Mesendoderm (in vitro differentiated cells): ENCODE results near the gene FAF1.
"Not testable (repeated sequence)": the region's sequence is repeated elsewhere in the genome, so short reads cannot be mapped to it uniquely, and the experiment has no call there.

Experiments
- DNase-seq: peaks from one replicate; pipeline ENCODE4 v3.0.0; 2013
- H2AK5ac ChIP-seq: 2 replicates; pipeline ENCODE4 v1.6.1; 2013; ENCODE audit warnings: low read length, inconsistent platforms
- H2BK120ac ChIP-seq: 2 replicates; pipeline ENCODE4 v1.6.1; 2013; ENCODE audit warnings: low read depth, mild to moderate bottlenecking, low read length, moderate library complexity, mixed read lengths
- H2BK15ac ChIP-seq: replicated peaks from 2 replicates; pipeline ENCODE4 v1.6.1; 2013; ENCODE audit warnings: low read depth, mild to moderate bottlenecking, moderate library complexity
- H2BK5ac ChIP-seq: 2 replicates; pipeline ENCODE4 v1.6.1; 2013; ENCODE audit warnings: low read length, inconsistent platforms
- H3K18ac ChIP-seq: 2 replicates; pipeline ENCODE4 v1.6.1; 2013; ENCODE audit warnings: mild to moderate bottlenecking, low read length, mixed read lengths
- H3K23ac ChIP-seq: one replicate; pipeline ENCODE4 v1.6.1; 2013; ENCODE audit warnings: low read length
- H3K27ac ChIP-seq: 2 replicates; pipeline ENCODE4 v1.5.1; 2013; ENCODE audit warnings: low read depth, mild to moderate bottlenecking, inconsistent platforms, low read length, moderate library complexity
- H3K27me3 ChIP-seq: 2 replicates; pipeline ENCODE4 v1.6.1; 2013; ENCODE audit warnings: low read length, control low read depth, mild to moderate bottlenecking, inconsistent platforms; ENCODE audit not compliant: insufficient read depth, poor library complexity
- H3K36me3 ChIP-seq: 2 replicates; pipeline ENCODE4 v1.6.1; 2013; ENCODE audit warnings: low read length, inconsistent platforms; ENCODE audit not compliant: control insufficient read depth, insufficient read depth
- H3K4ac ChIP-seq: one replicate; pipeline ENCODE4 v1.6.1; 2013; ENCODE audit warnings: low read depth, mild to moderate bottlenecking, low read length, moderate library complexity
- H3K4me1 ChIP-seq: 2 replicates; pipeline ENCODE4 v1.6.1; 2013; ENCODE audit warnings: low read depth, low read length, inconsistent platforms; ENCODE audit not compliant: control insufficient read depth
- H3K4me2 ChIP-seq: 2 replicates; pipeline ENCODE4 v1.6.1; 2013; ENCODE audit warnings: low read length
- H3K4me3 ChIP-seq: 2 replicates; pipeline ENCODE4 v1.5.1; 2013; ENCODE audit warnings: mild to moderate bottlenecking, low read length
- H3K56ac ChIP-seq: one replicate; pipeline ENCODE4 v1.6.1; 2013; ENCODE audit warnings: low read length
- H3K79me1 ChIP-seq: 2 replicates; pipeline ENCODE4 v1.6.1; 2013; ENCODE audit warnings: low read length, inconsistent platforms
- H3K79me2 ChIP-seq: 2 replicates; pipeline ENCODE4 v1.6.1; 2013; ENCODE audit warnings: mild to moderate bottlenecking, low read length; ENCODE audit not compliant: control insufficient read depth, insufficient read depth
- H3K9ac ChIP-seq: 2 replicates; pipeline ENCODE4 v1.6.1; 2013; ENCODE audit warnings: low read length, inconsistent platforms
- H4K5ac ChIP-seq: one replicate; pipeline ENCODE4 v1.6.1; 2013; ENCODE audit warnings: low read length
- H4K8ac ChIP-seq: one replicate; pipeline ENCODE4 v1.6.1; 2013; ENCODE audit warnings: low read depth, mild to moderate bottlenecking, control low read depth, low read length, moderate library complexity
- WGBS: extraction: QIAGEN DNeasy Blood & Tissue Kit; methylation state at CpG from one replicate; pipeline ENCODE4 v1.1.7; 2013; ENCODE audit warnings: low lambda C conversion rate, missing lambda C conversion rate; ENCODE audit not compliant: insufficient coverage; ENCODE audit errors: extremely low coverage; 5-methylcytosine and 5-hydroxymethylcytosine counted together

Gene FAF1

DNA sequence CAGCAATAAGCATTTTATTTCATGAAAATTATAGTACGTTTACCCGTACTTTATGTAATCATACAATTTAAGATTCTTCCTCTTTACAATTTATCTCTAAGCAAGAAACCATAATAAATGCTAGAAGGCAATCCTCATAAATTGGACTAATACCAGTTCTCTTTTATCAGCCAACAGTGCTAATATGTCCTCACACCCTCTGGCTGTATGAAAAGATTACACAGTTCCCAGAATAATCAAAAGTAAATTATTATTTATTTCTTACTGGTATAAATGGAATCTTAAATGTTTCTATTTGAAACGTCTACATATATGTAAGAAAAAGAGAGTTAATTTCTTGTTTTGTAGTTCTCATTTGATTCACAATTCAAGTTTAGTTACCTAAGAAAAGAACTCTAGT is 6.9 kb upstream of the FAF1 start:
- WGBS: no CpG with 5 or more reads among the region's 3 CpGs
- Histone ChIP-seq H3K56ac (no peak overlapping the region), H2AK5ac (no peak overlapping the region), H3K4ac (no peak overlapping the region), H3K4me3 (no peak overlapping the region), H3K27me3 (peaks cover 11% of the 10 kb centered on the region), H3K23ac (no peak overlapping the region), H2BK120ac (no peak overlapping the region), H3K18ac (no peak overlapping the region), H3K4me1 (no peaks in the 10 kb centered on the region), H3K79me1 (no peaks in the 10 kb centered on the region), H4K5ac (no peak overlapping the region), H4K8ac (no peak overlapping the region), H3K27ac (no peak overlapping the region), H2BK5ac (no peak overlapping the region), H2BK15ac (no peak overlapping the region), H3K9ac (no peak overlapping the region), H3K79me2 (no peaks in the 10 kb centered on the region), H3K4me2 (no peak overlapping the region), H3K36me3 (no peaks in the 10 kb centered on the region)
- no peak for DNase-seq

DNA sequence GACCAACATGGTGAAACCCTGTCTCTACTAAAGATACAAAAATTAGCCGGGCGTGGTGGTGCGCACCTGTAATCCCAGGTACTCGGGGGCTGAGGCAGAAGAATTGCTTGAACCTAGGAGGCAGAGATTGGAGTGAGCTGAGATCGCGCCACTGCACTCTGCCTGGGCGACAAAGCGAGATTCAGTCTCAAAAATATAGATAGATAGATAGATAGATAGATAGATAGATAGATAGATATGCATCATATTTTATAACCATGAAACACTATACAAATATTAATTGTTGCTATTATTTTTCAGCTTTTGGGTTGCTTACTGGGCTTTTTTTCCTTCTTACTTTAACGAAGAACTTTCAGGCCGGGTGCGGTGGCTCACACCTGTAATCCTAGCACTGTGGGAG is 4.8 kb upstream of the FAF1 start:
- no peak overlapping the region for H3K4me3 ChIP-seq
- no peak overlapping the region for H4K5ac ChIP-seq
- no peak overlapping the region for H2BK5ac ChIP-seq
- no peak overlapping the region for H3K4ac ChIP-seq
- H3K18ac ChIP-seq: no peak overlapping the region
- no peak overlapping the region for H2AK5ac ChIP-seq
- H3K9ac ChIP-seq: no peak overlapping the region
- no peak overlapping the region for H2BK15ac ChIP-seq
- no CpG with 5 or more reads among the region's 11 CpGs for WGBS
- no peak overlapping the region for H2BK120ac ChIP-seq
- no peaks in the 10 kb centered on the region for H3K79me2 ChIP-seq
- no peak overlapping the region for H3K27ac ChIP-seq
- H3K4me1 ChIP-seq: no peaks in the 10 kb centered on the region
- no peak for DNase-seq
- no peaks in the 10 kb centered on the region for H3K79me1 ChIP-seq
- H3K36me3 ChIP-seq: no peaks in the 10 kb centered on the region
- no peak overlapping the region for H3K4me2 ChIP-seq
- H3K23ac ChIP-seq: no peak overlapping the region
- no peak overlapping the region for H4K8ac ChIP-seq
- no peak overlapping the region for H3K56ac ChIP-seq
- peaks cover 2% of the 10 kb centered on the region for H3K27me3 ChIP-seq

DNA sequence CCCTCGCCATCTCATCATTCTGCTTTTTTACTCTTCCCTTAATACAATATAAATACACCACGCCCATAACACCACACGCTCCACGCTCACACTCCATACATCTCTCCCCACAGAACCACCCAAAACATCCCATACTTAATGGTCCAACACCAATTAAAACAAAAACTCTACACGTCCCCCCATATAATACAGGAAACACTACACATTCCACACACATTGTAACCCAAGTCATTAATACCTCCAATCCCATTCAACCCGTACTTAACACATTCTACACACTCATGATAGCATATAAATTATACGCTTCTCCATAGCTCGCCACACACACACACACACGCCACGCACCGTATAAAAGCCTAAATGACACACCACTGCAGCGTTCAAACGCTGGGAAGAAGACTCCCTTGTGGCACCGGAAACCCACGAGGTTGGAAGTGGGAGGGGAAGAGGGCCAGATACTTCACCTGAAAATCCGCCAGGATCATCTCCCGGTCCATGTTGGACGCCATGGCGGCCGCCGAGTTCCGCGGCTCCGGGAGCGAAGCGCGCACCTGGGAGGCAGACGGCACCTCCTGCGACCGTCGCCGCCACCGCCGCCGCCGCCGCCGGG is 659 bp downstream of the FAF1 start:
- Histone ChIP-seq H3K27ac (peak overlapping the region; percentile 93), H2BK120ac (no peak overlapping the region), H2BK5ac (peak overlapping the region; percentile 23), H3K23ac (no peak overlapping the region), H4K8ac (peak overlapping the region; percentile 70), H3K4me2 (peak overlapping the region; percentile 86), H2BK15ac (no peak overlapping the region), H3K79me2 (peaks cover 15% of the 10 kb centered on the region), H3K79me1 (peaks cover 2% of the 10 kb centered on the region), H3K4me1 (peaks cover 2% of the 10 kb centered on the region), H3K56ac (peak overlapping the region; percentile 85), H3K27me3 (no peaks in the 10 kb centered on the region), H2AK5ac (no peak overlapping the region), H3K4ac (peak overlapping the region; percentile 73), H3K18ac (peak overlapping the region; percentile 88), H4K5ac (no peak overlapping the region), H3K9ac (peak overlapping the region; percentile 84), H3K4me3 (peak overlapping the region; percentile 90), H3K36me3 (no peaks in the 10 kb centered on the region)
- peak; percentile 55 for DNase-seq
- WGBS: 100% methylated on average over 5 of the region's 38 CpGs

DNA sequence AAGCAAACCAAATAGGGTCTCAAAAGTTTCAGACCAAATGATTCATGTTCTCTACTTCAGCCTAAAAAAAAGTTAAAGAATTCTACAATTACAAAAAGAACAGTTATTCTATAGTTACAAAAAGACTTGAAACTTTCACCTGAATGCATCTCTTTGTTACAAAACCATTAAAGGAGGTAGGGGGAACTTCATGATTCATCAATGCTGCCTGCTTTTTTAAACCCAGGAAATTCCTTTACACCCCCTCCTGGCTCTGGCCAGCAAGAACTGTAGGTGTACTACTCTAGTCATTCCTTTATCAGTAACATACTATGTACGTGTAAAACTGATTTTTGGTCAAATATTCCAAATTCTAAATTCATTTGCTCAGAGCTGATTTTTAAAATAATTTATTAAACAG is 5.0 kb downstream of the FAF1 start:
- no peak overlapping the region for H3K56ac ChIP-seq
- no peak for DNase-seq
- no CpG with 5 or more reads among the region's 1 CpG for WGBS

DNA sequence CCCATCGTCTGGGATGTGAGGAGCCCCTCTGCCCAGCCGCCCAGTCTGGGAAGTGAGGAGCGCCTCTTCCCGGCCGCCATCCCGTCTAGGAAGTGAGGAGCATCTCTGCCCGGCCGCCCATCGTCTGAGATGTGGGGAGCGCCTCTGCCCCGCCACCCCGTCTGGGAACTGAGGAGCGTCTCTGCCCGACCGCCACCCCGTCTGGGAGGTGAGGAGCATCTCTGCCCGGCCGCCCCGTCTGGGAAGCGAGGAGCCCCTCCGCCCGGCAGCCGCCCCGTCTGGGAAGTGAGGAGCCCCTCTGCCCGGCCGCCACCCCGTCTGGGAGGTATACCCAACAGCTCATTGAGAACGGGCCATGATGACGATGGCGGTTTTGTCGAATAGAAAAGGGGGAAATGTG is 7.5 kb downstream of the FAF1 start:
- H3K79me2 ChIP-seq: peaks cover 22% of the 10 kb centered on the region
- WGBS: no CpG with 5 or more reads among the region's 31 CpGs
- not testable (repeated sequence) for DNase-seq, H3K4me3 ChIP-seq, H3K36me3 ChIP-seq, H2AK5ac ChIP-seq, H3K56ac ChIP-seq, H3K23ac ChIP-seq, H2BK15ac ChIP-seq, H4K8ac ChIP-seq, H3K18ac ChIP-seq, H3K4ac ChIP-seq, H3K27me3 ChIP-seq, H2BK5ac ChIP-seq, H3K4me1 ChIP-seq, H3K9ac ChIP-seq, H3K27ac ChIP-seq, H3K4me2 ChIP-seq, H4K5ac ChIP-seq, H2BK120ac ChIP-seq
- H3K79me1 ChIP-seq: peaks cover 11% of the 10 kb centered on the region

More for the DNA sequence above, 5.0 kb downstream of the FAF1 start:
- H4K5ac ChIP-seq: no peak overlapping the region
- peaks cover 2% of the 10 kb centered on the region for H3K4me1 ChIP-seq
- H3K27me3 ChIP-seq: no peaks in the 10 kb centered on the region
- no peak overlapping the region for H2BK120ac ChIP-seq
- no peak overlapping the region for H3K4ac ChIP-seq
- H3K23ac ChIP-seq: no peak overlapping the region
- H3K9ac ChIP-seq: no peak overlapping the region
- H2BK15ac ChIP-seq: no peak overlapping the region
- no peak overlapping the region for H3K18ac ChIP-seq
- H3K4me3 ChIP-seq: no peak overlapping the region
- no peak overlapping the region for H3K27ac ChIP-seq
- H3K4me2 ChIP-seq: no peak overlapping the region
- no peaks in the 10 kb centered on the region for H3K36me3 ChIP-seq
- peaks cover 4% of the 10 kb centered on the region for H3K79me1 ChIP-seq
- no peak overlapping the region for H4K8ac ChIP-seq
- no peak overlapping the region for H2AK5ac ChIP-seq
- no peak overlapping the region for H2BK5ac ChIP-seq
- peaks cover 22% of the 10 kb centered on the region for H3K79me2 ChIP-seq

DNA sequence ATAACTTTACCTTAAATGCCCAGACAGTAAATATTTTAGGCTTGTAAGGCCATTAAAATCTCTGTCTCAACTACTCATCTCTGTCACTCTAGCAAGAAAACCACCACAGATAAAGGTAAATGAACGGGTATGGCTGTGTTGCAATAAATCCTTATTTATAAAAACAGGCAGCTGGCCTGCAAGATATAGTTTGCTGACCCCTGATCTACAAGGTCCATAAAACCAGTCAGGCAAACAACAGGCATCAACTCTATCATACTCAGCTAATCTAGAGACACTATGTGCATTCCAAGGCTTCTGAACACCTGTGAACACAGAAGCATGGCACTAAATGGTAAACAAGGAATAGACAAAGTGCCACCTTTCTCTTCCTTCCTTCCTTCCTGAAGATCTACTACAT is 9.7 kb downstream of the FAF1 start:
- Histone ChIP-seq H2BK15ac (no peak overlapping the region), H3K4me3 (no peak overlapping the region), H3K27ac (no peak overlapping the region), H3K36me3 (no peaks in the 10 kb centered on the region), H3K4me2 (no peak overlapping the region), H2BK120ac (no peak overlapping the region), H4K5ac (no peak overlapping the region), H3K9ac (no peak overlapping the region), H2BK5ac (no peak overlapping the region), H3K4ac (no peak overlapping the region), H3K4me1 (no peaks in the 10 kb centered on the region), H2AK5ac (no peak overlapping the region), H3K79me1 (peaks cover 20% of the 10 kb centered on the region), H4K8ac (no peak overlapping the region), H3K18ac (no peak overlapping the region), H3K27me3 (no peaks in the 10 kb centered on the region), H3K56ac (no peak overlapping the region), H3K23ac (no peak overlapping the region), H3K79me2 (peaks cover 33% of the 10 kb centered on the region)
- DNase-seq: no peak
- no CpG with 5 or more reads among the region's 1 CpG for WGBS
